ENCODE measurements around the gene CREBZF.

- TF ChIP-seq CTCF (IDR thresholded peaks at IDR 0.05 in 4 of 5, conservative IDR thresholded peaks at IDR 0.05 in 1 of 5) (no peak), POLR2A (IDR thresholded peaks at IDR 0.05) (no peak)
Observed at GRCh38 chr11:85652786-85653447, 12.0 kb downstream of the CREBZF start.
